GM18870 (cell line): ENCODE measurements around the gene UCK2.
A peak's percentile ranks its signal among the peaks of the same experiment; 100 is the strongest.

Source experiments
- ATAC-seq: cut with Tn5 transposase; IDR thresholded peaks from one replicate; pipeline ENCODE4 v1.9.1; 2021; ENCODE audit warnings: moderate library complexity; ENCODE audit not compliant: unreplicated experiment

The UCK2 gene

DNA sequence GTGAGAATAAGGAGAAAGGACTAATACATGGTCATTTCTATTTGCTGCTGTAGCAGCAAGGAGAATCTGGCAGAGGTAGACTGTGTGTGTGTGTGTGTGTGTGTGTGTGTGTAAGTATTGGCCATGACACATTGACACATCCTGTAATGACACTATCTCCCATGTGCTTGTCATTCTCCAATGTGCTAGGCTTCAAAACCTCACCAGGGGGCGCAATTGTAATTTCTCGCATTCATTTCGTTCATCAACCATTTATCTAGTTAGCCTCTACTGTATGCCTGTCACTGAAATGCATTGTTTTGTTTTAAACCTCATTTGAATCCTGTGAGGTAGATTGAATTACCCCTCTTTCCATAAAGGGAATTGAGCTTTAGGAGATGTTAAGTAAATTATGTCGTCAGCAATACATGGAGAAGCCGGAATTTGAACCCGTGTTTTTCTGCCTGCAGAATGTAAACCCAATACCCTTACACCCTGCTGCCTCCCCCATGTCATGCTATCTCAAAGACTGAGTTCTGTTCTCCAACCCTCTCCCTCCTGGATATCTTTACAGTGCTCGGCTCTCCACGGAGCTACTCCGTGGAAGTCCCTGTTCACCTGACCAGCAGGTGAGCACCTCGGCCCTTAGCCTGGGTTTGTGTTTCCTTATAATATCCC lies 100.8 kb downstream of the UCK2 start:
- ATAC-seq, result peak; percentile 32

GRCh38 chr1:165930961-165931360 lies 103.5 kb downstream of the UCK2 start:
- ATAC-seq, result no peak

DNA sequence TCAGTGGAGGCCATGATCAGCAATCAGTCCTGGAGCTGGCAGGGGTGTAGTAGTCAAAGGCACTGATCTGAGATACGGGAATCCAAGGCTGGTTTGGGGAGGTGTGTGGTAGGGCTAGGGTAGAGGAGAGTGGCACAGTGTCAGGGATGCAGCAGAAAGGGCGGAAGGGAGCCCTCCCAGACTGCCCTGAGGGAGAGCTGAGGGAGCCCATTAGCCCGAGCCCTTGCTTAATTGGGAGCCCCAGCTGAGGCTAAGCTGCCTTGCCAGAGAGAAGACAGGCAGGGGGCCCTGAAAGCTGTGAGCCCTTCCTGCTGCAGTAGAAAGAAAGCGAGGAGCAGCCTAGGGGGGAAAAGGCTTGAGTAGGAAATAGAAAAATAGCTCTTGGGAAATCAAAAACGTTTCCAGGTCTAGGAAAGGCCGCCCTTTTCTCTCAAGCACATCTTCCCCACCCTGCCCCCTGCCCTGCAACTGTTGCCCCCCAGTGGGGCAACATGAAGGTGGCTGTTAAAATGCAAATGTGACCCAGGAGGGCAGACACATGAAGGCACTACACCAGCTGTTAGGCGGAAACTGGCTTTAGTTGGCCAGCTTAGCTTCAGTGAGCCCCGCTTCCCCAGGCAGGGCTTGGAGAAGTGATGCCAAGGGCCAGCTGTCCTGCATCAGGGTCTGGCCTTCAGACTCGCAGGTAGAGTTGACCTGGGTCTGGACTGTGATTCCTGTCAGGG lies 106.2 kb downstream of the UCK2 start:
- no peak for ATAC-seq

GRCh38 chr1:165936542-165936941 lies 109.1 kb downstream of the UCK2 start:
- ATAC-seq, result no peak

DNA sequence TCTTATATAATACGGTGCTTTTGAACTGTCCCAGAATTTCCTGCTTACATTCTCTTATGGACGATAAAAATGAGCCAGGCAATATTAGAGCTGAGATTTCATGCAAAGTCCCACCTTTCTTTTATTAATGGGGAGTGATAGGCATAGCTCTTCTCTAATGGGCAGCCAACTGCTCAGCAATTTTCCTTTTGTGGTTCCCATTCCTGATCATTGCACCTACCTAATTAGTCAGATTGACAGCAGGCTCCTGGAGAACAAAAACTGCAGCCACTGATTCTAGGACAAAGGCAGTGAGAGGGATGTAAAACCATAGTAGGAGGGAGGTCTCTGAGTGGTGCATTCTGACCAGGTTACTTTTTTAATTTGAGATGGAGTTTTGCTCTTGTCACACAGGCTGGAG lies 110.4 kb downstream of the UCK2 start:
- no peak for ATAC-seq

GRCh38 chr1:165938844-165939243 lies 111.4 kb downstream of the UCK2 start:
- no peak for ATAC-seq

DNA sequence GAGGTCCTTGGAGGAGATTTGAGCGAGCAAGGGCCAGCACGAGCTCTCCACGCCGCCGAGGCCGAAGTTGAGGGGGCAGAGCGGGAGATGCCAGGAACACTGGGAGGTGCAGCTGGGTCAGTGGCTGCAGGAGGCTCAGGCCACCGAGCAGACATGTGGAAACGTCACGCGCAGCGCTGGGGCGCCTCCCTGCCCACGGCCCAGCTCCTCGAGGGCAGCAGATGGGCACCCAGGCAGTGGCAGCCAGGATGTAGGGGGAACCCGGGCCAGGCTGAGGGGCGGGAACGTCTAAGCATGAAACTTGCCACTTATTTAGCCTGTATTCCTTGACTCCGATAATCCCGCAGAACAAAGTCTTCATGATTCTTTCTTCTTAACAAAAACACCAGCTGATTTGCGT lies 114.1 kb downstream of the UCK2 start:
- ATAC-seq, result no peak

- no peak for ATAC-seq
These were observed 114.6 kb downstream of the UCK2 start for GRCh38 chr1:165942062-165942461.

GRCh38 chr1:165942927-165943597 lies 115.6 kb downstream of the UCK2 start:
- ATAC-seq, result no peak

- ATAC-seq, result no peak
These were observed 118.5 kb downstream of the UCK2 start for GRCh38 chr1:165945911-165946310.

DNA sequence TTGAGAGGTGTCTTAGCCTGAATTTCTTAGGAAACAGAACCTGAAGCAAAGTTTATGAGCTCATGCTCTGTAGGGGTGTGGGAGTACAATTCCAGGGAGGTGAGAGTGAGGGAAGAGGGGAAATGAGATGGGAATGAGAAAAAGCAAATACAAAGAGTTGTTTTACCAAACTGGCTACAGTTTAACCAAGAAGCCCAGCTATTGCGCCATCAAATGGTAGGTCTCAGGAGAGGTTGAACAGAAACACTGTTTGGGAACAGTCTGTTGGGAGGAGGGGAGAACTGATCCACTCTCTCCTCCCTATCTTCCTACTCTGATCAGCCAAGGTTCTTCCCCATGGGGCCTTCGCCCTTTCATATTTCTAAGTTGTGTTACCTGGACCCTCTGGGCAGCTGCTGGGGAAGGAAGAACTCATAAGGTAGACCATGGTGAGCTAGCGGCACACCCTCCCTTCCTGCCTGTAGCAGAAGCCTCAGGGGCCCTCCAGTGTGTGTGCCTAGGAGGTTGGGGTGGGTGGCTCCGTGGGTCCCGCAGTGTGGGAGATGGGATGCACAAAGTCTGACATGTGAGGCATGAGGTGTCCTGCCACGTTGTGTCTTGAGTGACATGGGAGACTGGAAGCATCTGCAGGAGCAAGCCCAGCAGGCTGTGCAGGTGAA lies 120.5 kb downstream of the UCK2 start:
- no peak for ATAC-seq

GRCh38 chr1:165949335-165950130 lies 122.1 kb downstream of the UCK2 start:
- ATAC-seq, result no peak

DNA sequence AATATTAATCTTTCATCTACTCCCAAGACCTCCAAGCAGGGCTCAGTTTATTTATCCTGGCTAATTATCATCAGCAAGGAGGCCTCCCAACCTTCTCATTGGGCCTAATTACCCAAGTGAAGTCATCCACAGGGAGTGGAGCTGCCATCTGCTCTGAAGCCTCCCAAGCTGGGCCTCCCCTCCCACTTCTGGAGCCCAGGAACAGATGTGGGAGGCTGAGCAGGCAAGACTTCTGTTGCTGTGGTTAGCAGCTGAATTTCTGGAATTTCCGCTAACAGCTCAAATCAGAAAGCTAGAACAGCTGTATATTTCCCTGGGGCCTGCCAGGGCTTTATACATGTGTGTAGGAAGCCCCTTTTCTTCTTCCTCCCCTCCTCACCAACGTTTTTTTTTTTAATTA lies 127.5 kb downstream of the UCK2 start:
- no peak for ATAC-seq

DNA sequence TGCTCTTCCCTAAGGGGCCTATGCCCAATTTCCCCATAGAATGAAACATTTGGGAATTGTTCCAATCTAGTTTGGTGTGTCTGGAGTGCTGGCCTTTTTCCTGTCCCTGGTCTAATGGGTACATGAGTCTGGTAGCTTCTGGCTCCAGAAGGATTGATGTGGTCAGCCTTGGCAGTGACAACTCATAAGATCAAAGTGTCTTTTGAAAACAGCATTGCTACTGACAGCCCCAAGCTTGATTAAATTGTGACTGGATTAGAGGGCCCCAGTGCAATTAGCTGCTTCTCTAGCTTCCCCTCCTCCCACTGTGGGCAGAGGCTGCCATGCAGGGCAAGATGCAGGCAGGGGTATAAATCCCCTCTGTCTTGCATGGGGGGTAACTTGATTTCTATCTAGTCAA lies 130.9 kb downstream of the UCK2 start:
- ATAC-seq, result no peak

GRCh38 chr1:165960136-165960535 lies 132.7 kb downstream of the UCK2 start:
- ATAC-seq, result no peak

- no peak for ATAC-seq
These were observed 133.5 kb downstream of the UCK2 start for GRCh38 chr1:165960881-165961280.
